Measurements from ENCODE around the gene ARMC9. TPM values are rescaled to one million over a fixed set of nuclear protein-coding genes. Genes with fewer than 3 reads are reported as not detected.

Gene ARMC9
- total and polyA plus RNA-seq, 2 of the 13 experiments (the other 11 are each of a cell fraction or from before 2014, with no cell fraction given) = 9.1 to 12.8 TPM

DNA sequence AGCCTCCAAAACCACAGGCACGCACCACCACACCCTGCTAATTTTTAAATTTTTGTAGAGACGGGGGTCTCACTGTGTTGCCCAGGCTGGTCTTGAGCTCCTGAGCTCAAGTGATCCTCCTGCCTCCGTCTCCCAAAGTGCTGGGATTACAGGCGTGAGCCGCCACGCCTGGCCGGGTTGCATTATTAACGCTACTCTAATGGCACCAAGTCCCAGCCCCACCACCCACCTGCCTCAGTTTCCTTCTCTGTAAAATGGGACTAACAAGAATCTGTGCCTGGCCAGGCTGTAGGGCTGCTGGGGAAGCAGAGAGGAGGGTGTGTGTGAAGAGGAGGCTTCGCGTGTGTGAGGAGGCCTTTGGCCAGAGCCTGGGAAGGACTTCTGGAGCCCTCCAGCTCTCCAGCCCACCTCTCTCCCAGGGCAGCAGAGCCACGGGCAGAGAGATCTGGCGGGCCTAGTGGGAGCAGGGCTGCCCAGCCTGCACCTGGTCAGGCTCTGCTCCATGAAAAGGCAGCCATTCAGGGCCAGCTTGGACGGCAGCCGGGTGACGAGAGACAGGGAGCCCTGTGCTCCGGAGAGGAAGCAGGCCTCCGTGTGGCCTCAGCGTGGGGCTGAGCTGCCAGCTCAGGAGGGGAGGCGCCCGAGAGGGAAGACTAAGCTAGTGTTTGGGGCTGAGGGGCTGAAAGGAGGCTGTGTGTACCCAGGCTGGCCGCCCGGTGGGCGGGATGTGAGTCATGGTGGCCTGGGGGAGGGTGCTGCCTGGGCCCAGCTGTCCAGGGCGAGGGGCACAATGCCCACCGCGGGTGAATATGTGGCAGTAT is 189.7 kb downstream of the ARMC9 start:
- ChIA-PET CTCF (ENCODE audit: low intra/inter-chr PET ratio, low total read pairs) (no interaction called here), POLR2A (interaction anchor here (0.6 to 1.3 kb wide), 3 partner anchors 12 to 76 kb away, joined by 3 to 5 read pairs (median 4); partner anchors contain the start of gene NCL)
- Histone ChIP-seq H4K20me1 (ENCODE audit: insufficient read depth, low read length) (no peaks in the 10 kb centered on the region), H3K9me3 (ENCODE audit: low read length) (no peaks in the 10 kb centered on the region), H3K36me3 (replicated peaks in 1 of 2; ENCODE audit: control insufficient read depth in 1 of 2, insufficient read depth in 2 of 2, low read length in 2 of 2) (no peaks in the 10 kb centered on the region), H3K27me3 (ENCODE audit: control insufficient read depth in 1 of 2, insufficient read depth in 2 of 2, low read length in 2 of 2) (peaks cover 8 to 43% of the 10 kb centered on the region in 2 experiments; a peak in 4 of 5 replicates), H3K79me2 (ENCODE audit: insufficient read depth, low read length) (no peaks in the 10 kb centered on the region), H3K4me3 (replicated peaks in 1 of 3; ENCODE audit: insufficient read depth in 1 of 3, low read depth in 2 of 3, low read length in 3 of 3) (peak overlapping the region; percentile 12 to 65 (median 43); a peak in 4 of 6 replicates), H3K4me1 (ENCODE audit: insufficient read depth, low read length) (peaks cover 30% of the 10 kb centered on the region), H3K9ac (ENCODE audit: insufficient read depth, low read depth, low read length) (peak overlapping the region; percentile 68), H2AFZ (ENCODE audit: low read length) (peak overlapping the region; percentile 22), H3K4me2 (ENCODE audit: low read depth, low read length) (peak overlapping the region; percentile 83), H3K27ac (ENCODE audit: extremely low read length, insufficient read depth, low read length) (no peak overlapping the region)
- in situ Hi-C loops (cut with HindIII; ENCODE audit: extremely low pct_ligation_motif_present, low pct_unique_long_range_greater_than_20kb) (no loop called here), intact Hi-C loops (cut with micrococcal nuclease; ENCODE audit: unreplicated experiment) (no loop called here)
- DNase-seq (ENCODE audit: low spot score) (peak; percentile 73), FAIRE-seq (peak; percentile 49), ATAC-seq (peak; percentile 89)
- no TSS peak for BruUV-seq (replicated peaks)
- WGBS (ENCODE audit: low lambda C conversion rate) = 32% methylated on average over 21 of the region's 26 CpGs
- TF ChIP-seq LCORL (IDR thresholded peaks at IDR 0.05) (no peak), LCORL (CRISPR knock-in tag; IDR thresholded peaks at IDR 0.05) (peak; percentile 38; the same call in 1 of the 2 replicates), KDM5B (CRISPR knock-in tag; IDR thresholded peaks at IDR 0.05; ENCODE audit: borderline replicate concordance) (peak; percentile 91; the same call in 1 of the 2 replicates), ZNF761 (CRISPR knock-in tag; conservative IDR thresholded peaks at IDR 0.05) (peak; percentile 80; the same call in 1 of the 2 replicates), FOXO1 (CRISPR knock-in tag; IDR thresholded peaks at IDR 0.05) (no peak), HDAC1 (CRISPR knock-in tag; IDR thresholded peaks at IDR 0.05) (0 out of 2 replicates have a peak, but pooled peaks have one; percentile 36), DMAP1 (CRISPR knock-in tag; IDR thresholded peaks at IDR 0.05) (no peak), HNRNPL (IDR thresholded peaks at IDR 0.05; ENCODE audit: low read depth, low read length) (peak; percentile 100), MTA1 (CRISPR knock-in tag; IDR thresholded peaks at IDR 0.05; ENCODE audit: borderline replicate concordance) (peak; percentile 80; the same call in 1 of the 2 replicates), GABPB1 (CRISPR knock-in tag; IDR thresholded peaks at IDR 0.05) (peak; percentile 51; the same call in 1 of the 2 replicates), PHF8 (CRISPR knock-in tag; IDR thresholded peaks at IDR 0.05) (peak; percentile 68), SNAI1 (CRISPR knock-in tag; IDR thresholded peaks at IDR 0.05; ENCODE audit: borderline replicate concordance) (0 out of 2 replicates have a peak, but pooled peaks have one; percentile 61), ONECUT2 (CRISPR knock-in tag; IDR thresholded peaks at IDR 0.05) (no peak), NBN (conservative IDR thresholded peaks at IDR 0.05) (no peak), CHD2 (IDR thresholded peaks at IDR 0.05; ENCODE audit: low read depth, low read length) (no peak), CREM (IDR thresholded peaks at IDR 0.05) (no peak), CREM (CRISPR knock-in tag; IDR thresholded peaks at IDR 0.05) (no peak), TBL1XR1 (IDR thresholded peaks at IDR 0.05; ENCODE audit: borderline replicate concordance, low read length, partially characterized antibody) (no peak), ZNF607 (CRISPR knock-in tag; IDR thresholded peaks at IDR 0.05; ENCODE audit: borderline replicate concordance) (no peak), ATF7-NPFF (CRISPR knock-in tag; IDR thresholded peaks at IDR 0.05; ENCODE audit: low read depth) (no peak)
- TF ChIP-seq, protein P1, sequence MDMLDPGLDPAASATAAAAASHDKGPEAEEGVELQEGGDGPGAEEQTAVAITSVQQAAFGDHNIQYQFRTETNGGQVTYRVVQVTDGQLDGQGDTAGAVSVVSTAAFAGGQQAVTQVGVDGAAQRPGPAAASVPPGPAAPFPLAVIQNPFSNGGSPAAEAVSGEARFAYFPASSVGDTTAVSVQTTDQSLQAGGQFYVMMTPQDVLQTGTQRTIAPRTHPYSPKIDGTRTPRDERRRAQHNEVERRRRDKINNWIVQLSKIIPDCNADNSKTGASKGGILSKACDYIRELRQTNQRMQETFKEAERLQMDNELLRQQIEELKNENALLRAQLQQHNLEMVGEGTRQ (IDR thresholded peaks at IDR 0.05; ENCODE audit: low read depth, low read length) = no peak
- TF ChIP-seq, protein P1 (CRISPR knock-in tag; IDR thresholded peaks at IDR 0.05; ENCODE audit: borderline replicate concordance) = no peak

Data from HepG2 (cell line).